ENCODE data around the gene E2F8.

The E2F8 gene

DNA sequence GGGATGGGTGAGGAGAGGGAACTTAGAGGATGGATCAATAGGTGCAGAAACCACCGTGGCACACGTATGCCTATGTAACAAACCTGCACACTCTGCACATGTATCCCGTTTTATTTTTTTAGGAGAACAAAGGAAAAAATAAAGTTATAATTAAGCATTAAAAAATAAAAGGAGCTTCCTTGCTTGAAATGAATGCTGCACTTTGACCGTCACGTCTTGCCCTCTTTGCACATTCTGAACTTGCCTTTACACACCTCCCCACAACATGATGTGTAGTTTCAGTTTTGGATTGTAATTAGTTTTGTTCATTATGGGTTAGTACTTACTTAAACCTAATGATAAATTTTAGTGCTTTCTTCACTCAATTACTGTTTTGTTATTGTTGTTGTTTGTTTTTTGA, 35.9 kb downstream of the E2F8 start:
- no peak overlapping the region for H3K27ac ChIP-seq
- H3K9me3 ChIP-seq, result no peaks in the 10 kb centered on the region
- H3K4me3 ChIP-seq (ENCODE audit: low read depth in 1 of 2, low read length in 1 of 2), result no peak overlapping the region
- H3K36me3 ChIP-seq, result no peaks in the 10 kb centered on the region
- TF ChIP-seq, protein P1, sequence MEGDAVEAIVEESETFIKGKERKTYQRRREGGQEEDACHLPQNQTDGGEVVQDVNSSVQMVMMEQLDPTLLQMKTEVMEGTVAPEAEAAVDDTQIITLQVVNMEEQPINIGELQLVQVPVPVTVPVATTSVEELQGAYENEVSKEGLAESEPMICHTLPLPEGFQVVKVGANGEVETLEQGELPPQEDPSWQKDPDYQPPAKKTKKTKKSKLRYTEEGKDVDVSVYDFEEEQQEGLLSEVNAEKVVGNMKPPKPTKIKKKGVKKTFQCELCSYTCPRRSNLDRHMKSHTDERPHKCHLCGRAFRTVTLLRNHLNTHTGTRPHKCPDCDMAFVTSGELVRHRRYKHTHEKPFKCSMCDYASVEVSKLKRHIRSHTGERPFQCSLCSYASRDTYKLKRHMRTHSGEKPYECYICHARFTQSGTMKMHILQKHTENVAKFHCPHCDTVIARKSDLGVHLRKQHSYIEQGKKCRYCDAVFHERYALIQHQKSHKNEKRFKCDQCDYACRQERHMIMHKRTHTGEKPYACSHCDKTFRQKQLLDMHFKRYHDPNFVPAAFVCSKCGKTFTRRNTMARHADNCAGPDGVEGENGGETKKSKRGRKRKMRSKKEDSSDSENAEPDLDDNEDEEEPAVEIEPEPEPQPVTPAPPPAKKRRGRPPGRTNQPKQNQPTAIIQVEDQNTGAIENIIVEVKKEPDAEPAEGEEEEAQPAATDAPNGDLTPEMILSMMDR (IDR thresholded peaks at IDR 0.05), result no peak
- no peaks in the 10 kb centered on the region for H3K27me3 ChIP-seq
- H3K4me1 ChIP-seq (ENCODE audit: control insufficient read depth in 1 of 2, insufficient read depth in 1 of 2, low read depth in 1 of 2, low read length in 1 of 2), result no peaks in the 10 kb centered on the region

DNA sequence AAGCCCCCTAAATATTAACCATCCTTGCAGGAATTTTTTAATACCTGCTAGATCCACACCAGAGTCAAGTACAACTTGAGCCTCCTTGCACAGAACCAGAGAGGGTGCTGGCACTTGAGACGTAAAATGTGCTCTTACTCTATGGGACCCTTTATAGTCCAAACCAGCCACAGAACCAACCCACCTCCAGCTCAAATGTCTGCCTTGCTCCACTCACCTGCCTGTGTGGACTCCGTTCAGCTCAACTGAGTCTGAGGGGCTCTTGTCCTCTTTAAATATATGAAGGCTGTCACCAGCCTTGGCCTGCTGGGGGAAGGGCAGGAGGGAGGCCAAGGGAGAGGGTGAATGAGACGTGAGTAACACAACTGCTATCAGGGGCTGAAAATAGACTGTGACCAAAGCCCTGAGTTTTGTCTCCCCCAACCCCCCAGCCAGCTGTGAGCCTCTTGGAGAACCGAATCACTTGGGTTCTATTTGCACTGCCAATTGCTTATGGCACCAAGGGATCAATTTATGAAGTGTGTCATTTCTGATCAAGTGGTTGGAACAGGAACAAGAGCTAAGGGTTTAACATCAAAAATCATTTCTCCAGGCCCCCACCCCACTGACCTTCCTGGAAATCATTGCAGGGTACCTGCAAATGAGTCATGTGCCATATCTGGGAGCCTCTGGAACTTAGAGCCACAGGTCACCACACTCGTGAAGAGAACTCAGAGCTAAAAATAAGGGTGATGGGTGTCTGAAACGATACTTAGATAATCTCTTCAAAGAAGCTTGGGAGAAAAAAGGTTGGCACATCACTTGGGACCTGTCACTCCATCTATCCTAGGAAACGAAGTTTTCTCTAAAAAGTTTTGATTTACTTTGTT, 38.8 kb downstream of the E2F8 start, which contains the start of gene CSRP3:
CSRP3 (minus strand) TSS at position 247 of the 869 bp plus-strand sequence. CDS start 9,535 bp downstream, outside the sequence.
- TF ChIP-seq, protein P1 (IDR thresholded peaks at IDR 0.05), result no peak
- H3K27ac ChIP-seq, result no peak within 1 kb of the TSS
- no peak within 1 kb of the TSS for H3K4me3 ChIP-seq (ENCODE audit: low read depth in 1 of 2, low read length in 1 of 2)
- H3K9me3 ChIP-seq, result no peaks in the 10 kb centered on the region
- H3K4me1 ChIP-seq (ENCODE audit: control insufficient read depth in 1 of 2, insufficient read depth in 1 of 2, low read depth in 1 of 2, low read length in 1 of 2), result no peaks in the 10 kb centered on the region
- no peaks in the 10 kb centered on the region for H3K36me3 ChIP-seq
- no peaks in the 10 kb centered on the region for H3K27me3 ChIP-seq

DNA sequence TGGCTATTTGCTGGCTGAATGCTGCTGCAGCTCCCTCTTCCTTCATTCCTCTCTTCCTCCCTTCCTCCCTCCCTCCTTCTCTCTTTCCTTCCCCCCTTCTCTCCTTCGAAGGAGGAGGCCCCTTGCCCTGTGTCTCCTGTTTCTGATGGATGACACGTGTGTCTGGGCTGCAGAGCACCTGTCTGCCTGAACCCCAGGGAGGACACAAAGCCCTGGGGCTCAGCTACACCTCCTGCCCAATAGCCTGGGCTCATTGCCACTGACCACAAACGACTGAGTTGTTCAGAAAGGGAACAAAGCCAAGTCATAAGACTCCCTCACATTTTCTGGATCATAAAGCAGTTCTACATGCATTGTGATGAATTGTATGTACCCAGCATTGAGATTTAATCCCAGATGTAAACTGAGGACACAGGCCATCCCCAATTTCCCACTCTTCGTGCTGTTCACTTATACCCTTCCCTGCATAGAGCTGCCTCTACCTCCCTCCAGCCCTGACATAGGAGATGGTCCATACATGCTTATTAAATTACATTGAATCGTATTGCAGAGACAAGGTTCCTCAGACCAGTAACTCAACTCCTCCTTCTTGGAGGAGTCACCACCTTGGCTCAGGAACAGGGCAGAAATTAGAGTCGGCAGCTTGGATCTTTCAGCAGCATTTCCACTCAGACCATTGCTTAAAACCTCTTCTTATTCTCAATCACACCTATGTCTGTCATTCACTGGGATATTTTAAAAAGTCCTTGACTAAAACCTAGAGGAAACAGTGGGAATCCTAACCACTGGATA, 40.1 kb downstream of the E2F8 start:
- no peaks in the 10 kb centered on the region for H3K9me3 ChIP-seq
- no peaks in the 10 kb centered on the region for H3K4me1 ChIP-seq (ENCODE audit: control insufficient read depth in 1 of 2, insufficient read depth in 1 of 2, low read depth in 1 of 2, low read length in 1 of 2)
- H3K4me3 ChIP-seq (ENCODE audit: low read depth in 1 of 2, low read length in 1 of 2), result no peak overlapping the region
- no peaks in the 10 kb centered on the region for H3K36me3 ChIP-seq
- no peak overlapping the region for H3K27ac ChIP-seq
- TF ChIP-seq, protein P1 (IDR thresholded peaks at IDR 0.05), result no peak
- no peaks in the 10 kb centered on the region for H3K27me3 ChIP-seq

DNA sequence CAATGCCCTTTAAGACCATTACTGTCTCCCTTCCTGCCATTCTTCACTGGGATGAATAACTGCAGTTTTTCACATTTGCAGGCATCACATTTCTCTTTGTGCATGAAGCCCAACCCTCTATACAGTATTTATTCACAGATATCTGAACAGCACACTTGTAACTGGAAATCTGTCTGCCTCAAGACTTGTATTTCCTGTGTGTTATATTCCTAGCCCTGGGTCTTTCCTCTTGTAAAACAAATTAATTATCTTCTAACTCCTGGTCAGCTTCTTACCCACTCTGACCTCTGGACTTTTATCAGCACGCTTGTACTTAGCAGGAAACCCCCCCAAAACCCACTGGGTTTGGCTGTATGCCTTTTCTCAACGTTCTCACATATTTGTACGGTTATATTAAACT, 41.0 kb downstream of the E2F8 start:
- TF ChIP-seq, protein P1 (IDR thresholded peaks at IDR 0.05), result no peak
- Histone ChIP-seq H3K4me3 (ENCODE audit: low read depth in 1 of 2, low read length in 1 of 2) (no peak overlapping the region), H3K27ac (no peak overlapping the region), H3K36me3 (no peaks in the 10 kb centered on the region), H3K4me1 (ENCODE audit: control insufficient read depth in 1 of 2, insufficient read depth in 1 of 2, low read depth in 1 of 2, low read length in 1 of 2) (no peaks in the 10 kb centered on the region), H3K9me3 (no peaks in the 10 kb centered on the region), H3K27me3 (no peaks in the 10 kb centered on the region)

DNA sequence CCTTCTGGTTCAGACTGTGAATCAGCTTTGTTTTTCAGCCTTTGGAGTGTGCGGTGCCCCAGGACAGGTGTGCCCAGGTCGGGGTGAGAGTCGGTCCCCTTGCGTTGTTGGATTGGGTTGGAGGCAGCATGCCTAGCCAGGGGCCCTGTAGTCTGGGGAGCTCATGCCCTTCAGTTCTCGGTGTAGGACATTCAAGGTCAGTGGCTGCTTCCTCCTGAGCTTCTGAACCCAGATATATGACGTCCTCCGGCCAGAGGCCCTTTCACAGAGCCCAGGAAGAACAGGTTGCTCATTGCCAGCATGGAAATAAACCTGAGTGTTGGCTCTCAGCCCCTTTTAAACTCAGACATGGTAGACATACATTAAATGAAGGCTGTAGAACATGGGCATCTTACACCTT, 41.7 kb downstream of the E2F8 start:
- no peaks in the 10 kb centered on the region for H3K4me1 ChIP-seq (ENCODE audit: control insufficient read depth in 1 of 2, insufficient read depth in 1 of 2, low read depth in 1 of 2, low read length in 1 of 2)
- no peaks in the 10 kb centered on the region for H3K36me3 ChIP-seq

More for the DNA sequence above, 41.7 kb downstream of the E2F8 start:
- H3K27me3 ChIP-seq, result no peaks in the 10 kb centered on the region
- TF ChIP-seq, protein P1 (IDR thresholded peaks at IDR 0.05), result no peak
- no peak overlapping the region for H3K4me3 ChIP-seq (ENCODE audit: low read depth in 1 of 2, low read length in 1 of 2)
- no peak overlapping the region for H3K27ac ChIP-seq
- H3K9me3 ChIP-seq, result no peaks in the 10 kb centered on the region
